DMS153 treated with DMSO at 0.1 percent for 48 hours (cell line): ENCODE measurements around the gene KCND1.

ENCODE experiments used
- DNase-seq: peaks from one replicate; lab custom pipeline; 2025; ENCODE audit not compliant: unreplicated experiment; lab: John Stamatoyannopoulos, UW

KCND1 gene

DNA sequence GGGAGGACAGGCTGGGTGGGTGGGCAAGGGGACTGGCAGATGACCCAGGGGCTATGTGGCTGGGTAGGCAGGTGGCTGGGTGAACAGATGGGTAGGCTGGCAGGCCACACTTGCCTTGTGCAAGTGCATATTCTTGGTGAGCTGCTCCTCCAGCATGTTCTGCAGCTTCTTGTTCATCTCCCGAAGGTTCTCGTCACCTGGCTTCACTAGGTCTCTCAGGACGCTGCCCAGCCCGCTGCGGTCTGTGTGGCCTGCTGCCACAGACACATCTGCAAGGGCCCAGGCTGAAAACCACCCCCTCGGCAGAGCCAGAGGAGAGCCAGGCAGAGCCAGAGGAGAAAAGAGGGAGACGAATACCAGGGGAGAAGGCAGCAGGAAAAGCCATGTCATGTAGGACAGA is 3.4 kb upstream of the KCND1 start:
- DNase-seq, result no peak

DNA sequence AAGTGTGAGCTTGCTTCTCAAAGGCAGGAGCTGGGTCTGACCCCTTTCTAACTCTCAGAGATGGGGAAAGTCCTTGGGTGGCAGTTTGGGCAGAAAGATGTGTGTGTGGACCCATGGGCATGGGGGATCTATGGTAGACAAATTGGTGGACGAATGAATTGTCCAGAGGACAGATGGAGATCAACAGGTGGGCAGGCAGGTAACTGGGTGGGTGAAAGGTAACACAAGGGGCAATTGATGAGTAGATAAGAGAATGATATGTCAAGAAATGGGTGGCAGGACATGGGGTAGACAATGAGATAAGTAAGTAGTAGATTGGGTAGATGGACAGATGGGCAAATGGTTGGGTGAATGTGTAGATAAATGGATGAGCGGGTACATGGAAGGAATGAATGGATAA is 2.9 kb upstream of the KCND1 start:
- no peak for DNase-seq

DNA sequence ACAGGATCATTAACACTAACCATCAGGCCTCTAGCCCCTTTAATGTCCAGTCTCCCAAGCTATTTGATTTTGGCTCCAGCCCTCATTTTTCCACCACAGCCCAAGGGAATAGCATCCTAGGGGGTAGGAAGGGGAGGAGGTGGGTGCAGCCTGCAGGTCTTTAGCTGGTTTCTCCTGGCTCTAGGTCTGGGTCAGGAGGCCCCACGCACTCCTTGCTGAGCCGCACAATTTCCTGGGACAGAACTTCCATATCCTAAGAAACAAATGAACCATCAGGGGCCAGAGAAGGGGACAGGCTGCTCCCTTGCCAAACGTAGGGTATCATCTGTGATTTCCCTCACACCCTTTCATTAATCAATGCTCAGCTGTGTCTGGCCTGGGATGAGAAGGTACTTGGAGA is 2.4 kb upstream of the KCND1 start:
- DNase-seq, result no peak

DNA sequence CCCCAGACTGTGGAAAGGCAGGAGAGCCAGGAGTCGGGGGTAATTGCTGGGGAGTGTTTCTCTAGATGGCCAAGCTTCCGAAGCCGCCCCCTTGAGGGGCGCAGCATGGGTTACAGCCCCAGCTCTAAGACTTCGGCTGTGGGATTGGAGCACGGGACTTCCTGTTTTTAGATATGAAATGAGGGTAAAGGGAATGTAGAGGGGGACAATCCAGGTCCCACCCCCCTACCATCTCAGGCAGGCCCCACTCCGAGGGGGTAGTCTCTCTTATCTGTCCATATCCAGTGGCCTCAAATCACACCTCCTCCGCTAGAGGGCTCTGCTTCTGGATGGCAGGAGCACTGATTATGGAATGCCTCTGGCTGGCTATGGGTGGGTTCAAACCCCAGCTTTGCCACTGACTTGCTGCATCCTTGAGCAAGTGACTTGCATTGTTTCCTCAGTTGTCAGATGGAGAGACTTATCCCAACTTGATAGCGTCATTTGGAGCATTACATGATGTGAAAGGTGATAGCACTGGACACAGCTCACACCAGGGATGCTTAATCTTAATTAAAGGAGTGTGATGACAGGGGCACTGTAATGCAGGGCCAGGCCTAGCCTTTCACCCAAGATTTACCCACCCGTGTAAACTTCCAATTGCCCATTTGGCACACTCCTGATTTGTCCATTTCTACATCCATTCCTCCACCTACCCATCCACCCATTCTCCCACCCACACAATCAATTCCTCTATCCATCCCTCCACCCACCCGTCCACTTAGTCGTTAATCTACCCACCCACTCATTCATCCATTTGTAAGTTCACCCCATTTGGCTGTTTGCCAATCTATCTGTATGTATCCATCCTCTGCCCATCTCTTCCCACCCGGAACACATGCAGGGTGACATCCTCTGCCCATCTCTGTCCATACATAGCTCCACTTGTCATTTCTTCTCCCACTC is 848 bp upstream of the KCND1 start:
- no peak for DNase-seq

DNA sequence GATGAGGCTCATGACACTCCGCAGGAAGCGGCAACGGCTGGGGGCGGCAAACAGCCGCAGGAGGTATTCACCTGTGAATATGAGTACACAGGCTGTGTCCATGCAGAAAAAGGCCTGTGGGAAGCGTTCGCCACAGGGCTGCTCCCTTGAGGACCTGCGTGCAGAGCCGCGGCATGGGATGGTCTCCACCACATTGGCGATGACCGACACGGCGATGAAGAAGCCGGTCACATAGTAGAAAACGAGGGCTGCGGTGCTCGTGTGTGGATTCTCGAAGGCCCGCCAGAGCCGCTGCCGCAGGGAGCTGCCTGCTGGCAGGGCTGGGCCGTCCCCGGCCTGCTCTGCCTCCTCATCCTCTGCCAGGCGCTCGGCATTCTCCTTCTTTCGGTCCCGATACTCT is 2.2 kb downstream of the KCND1 start:
- no peak for DNase-seq

DNA sequence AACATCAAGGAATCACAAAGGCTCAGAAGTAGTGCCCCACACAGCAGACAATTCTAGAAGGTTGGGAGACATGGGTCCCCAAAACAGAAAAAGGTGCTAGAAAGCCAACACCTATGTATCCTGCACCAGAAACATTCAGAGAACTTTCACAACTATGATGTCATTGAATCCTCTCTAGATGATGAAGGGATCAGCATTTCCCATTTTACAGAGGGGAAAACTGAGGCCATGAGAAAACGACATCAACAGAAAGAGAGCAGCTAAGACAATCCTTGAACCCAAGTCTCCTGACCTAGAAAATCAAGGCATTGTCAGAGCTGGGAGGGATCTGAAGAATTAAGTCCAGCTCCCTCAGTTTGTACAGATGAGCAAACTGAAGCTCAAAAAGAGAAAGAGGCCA is 3.3 kb downstream of the KCND1 start:
- no peak for DNase-seq

DNA sequence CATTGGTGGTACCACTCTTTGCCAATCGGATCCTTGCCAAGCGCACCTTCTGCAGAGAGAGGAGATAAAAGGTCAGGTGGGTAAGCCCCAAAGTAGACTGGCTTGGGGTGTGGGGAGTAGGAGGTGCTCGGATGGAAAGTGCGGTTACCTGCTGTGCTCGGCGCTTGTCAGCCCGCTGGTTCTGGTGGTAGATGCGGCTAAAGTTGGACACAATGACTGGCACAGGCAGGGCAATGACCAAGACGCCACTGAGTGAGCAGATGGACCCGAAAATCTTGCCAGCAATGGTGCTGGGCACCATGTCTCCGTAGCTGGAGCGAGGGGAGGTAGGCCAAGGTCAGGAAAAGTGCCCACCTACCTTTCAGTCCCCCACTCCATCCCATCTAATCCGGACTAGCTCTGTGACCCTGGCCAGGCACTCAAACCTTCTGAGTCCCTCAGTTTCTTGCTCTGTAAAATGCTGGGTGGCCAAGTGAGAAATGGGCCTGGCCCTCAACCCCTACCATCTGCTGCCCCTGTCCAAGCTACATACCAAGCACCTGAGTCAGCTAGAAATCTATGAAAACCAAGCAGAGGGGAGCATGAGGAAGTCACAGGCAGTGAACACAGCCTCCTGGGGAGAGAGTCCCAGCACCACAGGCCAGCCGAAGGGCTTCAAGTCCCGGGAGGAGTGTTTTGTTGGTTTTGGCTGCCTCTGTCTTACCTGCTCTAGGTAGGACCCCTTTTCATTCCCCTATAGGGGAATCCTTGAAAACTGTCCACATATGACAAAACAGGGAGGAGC is 4.7 kb downstream of the KCND1 start:
- DNase-seq, result no peak

DNA sequence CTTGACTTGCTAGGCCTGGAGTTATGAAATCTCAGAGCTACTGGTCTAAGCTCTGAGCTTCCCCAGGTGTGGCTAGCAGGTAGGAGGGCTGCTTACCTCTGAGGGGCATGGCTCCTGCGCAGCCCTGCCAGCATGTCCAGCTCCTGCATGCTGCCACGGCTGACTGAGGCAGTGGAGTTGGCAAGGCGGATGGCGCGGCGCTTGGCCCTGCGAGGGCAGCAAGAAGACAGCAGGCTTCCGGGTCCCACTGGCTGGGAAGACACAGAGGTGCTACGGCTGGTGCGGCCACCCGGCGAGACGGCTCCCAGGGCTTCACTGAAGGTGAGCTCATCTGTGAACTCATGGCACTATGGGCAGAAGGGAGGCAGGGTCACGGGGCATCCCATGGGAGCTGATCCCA is 5.7 kb downstream of the KCND1 start:
- DNase-seq, result no peak

DNA sequence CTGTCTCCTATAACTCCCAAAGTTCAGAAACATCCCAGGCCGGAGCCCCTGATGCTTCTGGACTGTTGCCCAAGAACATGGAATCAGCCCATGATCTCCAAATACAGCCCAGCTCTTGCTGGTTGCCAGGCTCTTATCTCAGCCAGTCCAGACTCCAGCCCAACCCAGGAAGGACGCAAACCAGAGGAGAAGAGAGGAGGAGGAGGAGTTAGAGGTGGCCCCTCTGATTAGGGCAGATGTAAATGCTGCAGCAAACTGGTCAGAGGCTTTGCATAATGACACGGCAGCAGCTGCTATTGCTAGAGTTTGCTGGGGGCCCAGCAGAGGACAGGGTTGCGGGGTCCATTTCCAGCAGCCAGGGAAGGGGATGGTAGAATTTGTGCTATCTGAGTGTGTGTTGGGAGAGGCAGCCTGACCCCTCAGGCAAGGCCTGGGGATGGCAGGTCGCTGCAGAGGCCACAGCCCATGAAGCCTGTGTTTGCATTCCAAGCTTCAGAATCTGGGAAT is 10.0 kb downstream of the KCND1 start:
- no peak for DNase-seq

DNA sequence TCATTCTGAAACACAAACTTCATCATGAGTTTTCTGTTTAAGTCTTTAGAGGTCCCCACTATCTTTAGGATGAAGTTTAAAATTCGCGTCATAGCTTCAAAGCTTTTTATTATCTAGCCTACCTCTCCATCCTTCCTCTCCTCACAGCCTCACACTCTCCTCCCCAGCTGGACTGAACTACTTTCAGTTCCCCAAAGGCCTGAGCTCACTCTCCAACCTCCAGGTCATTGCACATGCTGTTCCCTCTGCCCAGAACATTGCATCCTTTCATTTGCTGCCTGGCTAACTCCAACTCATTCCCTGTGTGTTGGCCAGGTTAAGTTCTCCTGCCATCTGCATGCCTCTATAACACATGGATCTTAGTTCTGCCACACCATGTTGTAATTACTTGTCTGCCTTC is 11.4 kb downstream of the KCND1 start:
- no peak for DNase-seq

DNA sequence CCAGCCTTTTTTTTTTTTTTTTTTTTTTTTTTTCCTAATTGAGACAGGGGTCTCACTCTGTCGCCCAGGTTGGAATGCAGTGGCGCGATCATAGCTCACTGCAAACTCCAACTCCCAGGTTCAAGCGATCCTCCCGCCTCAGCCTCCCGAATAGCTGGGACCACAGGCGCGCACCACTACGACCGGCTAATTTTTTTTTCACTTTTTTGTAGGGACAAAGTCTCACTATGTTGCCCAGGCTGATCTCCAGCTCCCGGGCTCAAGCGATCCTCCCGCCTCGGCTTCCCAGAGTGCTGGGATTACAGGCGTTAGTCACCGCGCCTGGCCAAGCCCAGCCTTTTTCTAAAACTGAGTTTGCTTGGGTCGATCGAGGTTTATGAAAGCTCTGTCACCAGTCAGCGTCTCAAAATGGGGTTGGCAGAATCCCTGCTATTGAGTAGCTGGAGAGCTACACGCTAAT is 13.0 kb downstream of the KCND1 start:
- no peak for DNase-seq

DNA sequence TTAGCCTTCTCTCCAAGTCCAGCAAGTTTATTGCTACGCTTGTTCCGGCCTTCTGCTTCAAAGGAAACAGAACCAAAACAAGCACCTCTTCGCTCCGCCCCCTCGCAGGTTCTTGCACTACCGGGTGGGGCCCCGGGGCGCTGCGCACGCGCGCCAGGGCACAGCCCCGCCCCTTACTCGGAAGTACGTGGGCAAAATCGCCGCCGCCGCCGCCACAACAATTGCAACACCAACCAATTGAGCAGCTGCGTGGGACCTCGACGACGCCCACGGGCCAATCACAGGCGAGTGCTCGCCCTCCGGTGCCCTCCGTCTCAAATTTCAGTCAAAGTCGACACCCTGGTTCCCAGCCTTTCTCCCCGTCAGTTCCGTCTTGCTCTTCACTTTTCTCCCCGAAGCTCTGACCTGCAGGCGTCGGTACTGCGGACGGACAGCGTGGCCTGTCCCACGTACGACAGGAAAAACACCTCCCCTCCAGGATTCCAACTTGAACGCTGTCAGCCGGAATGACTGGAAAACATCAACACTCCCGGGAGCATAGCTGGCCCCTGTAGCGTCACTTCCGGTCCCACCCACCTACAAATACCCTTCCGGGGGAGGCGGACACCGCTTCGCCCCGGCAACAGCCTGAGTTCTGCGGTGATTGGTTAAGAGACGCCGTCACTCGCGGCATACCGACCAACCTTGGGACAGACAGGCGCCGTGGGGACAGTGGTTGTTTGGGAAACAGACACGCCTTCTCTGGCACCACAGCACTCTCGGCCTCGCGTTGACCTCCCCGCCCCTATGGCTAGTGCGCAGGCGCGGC is 13.6 kb downstream of the KCND1 start:
- DNase-seq, result peak; percentile 77

DNA sequence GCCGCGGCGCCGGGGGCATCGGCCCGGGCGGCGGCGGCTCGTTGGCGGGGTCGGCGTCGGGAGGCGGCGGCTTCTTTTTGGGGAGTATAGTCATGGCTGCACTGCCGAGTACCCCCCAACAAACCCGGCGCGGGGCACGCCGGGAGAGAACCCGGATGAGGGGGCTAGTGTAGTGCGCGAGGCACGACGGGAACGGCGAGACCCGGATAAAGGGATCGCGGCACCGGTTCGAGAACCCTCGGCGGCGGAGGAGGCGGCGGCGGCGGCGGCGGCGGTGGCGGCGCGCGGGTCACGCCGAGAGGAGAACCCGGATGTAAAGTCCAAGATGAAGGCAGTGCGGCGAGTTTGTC is 14.2 kb downstream of the KCND1 start, which contains the start of gene OTUD5:
TSS of gene OTUD5 (minus strand) at position 131 of the 350 bp plus-strand sequence. CDS start at position 94, 37 bp downstream.
- DNase-seq, result no peak

DNA sequence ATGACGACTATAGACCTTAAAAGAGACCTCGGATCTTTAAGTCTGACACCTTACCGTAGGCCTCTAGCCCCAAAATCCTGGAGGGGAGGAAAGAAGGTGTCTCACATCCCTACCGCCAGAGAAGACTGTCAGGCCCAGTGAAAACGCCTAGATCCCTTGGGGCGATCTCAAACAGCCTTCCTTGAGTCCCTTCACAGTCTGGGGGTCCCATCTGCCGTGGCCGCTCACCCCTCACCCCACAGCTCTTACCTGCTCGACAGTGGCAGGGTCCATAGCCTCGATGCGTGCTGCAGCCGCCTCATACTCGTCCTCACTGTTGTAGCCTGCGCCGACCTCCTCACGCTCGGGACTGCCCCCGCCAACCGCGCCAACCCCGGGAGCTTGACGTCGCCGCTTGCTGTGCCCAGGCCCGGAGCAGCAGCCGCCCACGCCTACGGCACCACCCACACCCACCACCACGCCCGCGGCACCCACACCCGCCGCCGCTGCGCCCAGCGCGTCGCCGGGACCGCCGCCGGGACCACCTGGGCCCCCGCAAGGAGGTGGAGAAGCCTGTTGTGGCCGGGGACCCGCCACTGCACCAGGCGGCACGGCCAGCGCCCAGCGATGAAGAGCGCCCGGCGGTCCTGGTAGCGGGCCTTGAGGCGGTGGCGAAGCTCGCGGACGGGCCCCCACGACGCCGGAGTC is 14.8 kb downstream of the KCND1 start:
- DNase-seq, result no peak

DNA sequence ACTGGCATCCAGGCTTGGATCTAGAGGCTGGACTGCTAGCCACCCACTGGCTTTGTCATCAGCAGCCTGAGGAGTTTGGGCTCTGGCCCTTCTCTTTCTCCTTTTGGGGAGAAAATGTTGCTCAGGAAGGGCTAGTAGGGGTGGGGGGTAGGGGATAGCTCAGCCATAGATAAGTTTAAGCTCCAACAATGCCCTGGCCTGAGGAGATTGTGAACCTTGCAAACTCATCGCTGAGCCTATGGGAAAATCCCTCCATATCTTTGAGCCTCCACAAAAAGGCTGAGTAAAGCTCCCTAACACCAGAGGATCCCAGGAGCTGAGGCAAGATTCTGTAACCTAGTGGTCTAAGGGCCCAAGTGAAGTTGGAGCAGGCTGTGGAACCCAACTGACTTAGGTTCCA is 23.1 kb downstream of the KCND1 start:
- DNase-seq, result no peak

DNA sequence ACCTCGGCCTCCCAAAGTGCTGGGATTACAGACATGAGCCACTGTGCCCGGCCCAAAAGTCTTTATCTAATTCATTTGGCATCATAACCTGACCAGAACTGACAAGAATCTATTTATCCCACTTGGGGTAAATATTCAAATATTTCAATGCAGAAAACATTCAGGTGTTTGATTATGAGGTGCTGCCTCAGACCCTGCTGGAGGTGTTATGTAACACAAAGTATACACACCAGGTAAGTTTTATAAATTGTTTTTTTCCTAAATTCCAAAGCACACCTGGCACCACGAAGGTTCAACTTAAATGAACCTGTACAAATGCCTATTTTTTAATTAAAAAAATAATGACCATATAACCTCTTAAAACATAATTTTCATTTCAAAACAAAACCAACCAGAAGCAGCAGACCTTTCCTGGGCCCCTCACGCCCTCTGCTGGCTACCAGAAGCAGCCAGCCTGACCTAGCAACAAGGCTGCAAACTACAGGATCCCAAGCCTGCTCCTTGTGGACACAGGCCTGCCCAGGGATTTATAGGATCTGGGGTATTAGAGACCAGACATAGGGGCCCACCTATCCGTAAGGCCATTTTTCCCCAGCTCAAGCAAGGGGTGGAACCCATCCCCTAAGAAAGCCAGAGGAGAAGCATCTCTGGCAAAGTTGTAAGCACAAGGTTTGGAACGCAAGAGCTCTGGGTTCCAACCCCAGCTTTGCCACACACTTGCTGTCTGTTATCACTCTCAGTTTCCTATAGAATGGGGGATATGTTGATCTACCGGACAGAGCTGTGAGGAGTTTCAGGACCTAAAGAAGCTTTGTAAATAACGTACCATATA is 25.9 kb downstream of the KCND1 start:
- no peak for DNase-seq

DNA sequence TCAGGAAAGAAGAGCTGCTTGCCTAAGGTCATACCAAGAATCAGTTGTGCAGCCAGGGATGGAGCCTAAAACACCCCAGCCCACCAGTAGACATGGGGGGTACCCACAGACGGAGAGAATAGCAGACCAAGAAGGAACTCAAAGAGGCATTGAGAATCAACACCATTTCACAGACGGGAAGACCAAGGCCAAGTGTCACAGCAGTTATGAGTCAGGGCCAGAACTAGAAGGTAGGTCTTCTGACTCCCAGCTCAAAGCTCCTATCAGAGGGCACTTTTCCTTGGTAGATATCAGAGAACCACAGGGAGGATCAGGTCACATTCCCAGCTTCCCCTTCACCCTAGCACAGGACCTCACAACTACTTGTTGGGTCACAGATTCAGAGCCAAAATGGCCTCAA is 28.7 kb downstream of the KCND1 start:
- DNase-seq, result no peak

DNA sequence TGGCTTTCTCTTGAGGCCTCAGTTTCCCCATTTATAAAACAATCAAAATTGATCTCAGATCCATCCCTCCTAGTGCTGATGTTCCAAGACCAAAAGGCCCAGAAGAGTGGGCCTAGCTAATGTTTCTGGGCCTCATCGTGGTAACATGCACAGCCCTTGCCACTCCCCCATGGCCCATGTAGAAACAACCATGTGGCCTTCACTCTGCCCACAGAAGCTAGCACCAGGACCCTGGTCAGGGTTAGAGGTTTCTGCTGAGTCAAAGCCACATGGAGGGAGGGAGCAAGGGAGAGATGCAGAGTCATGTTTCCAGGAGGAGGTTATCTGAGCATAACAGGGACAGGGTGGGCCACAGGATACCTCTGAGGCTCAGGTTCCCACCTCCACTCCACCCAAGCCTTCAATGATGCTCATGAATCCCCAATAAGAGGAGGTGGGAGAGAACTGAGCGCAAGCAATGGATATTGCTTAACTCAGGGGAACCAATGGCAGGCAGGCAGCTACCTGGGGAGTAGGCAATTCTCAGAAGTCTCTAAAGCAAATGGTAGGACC is 31.2 kb downstream of the KCND1 start:
- no peak for DNase-seq

DNA sequence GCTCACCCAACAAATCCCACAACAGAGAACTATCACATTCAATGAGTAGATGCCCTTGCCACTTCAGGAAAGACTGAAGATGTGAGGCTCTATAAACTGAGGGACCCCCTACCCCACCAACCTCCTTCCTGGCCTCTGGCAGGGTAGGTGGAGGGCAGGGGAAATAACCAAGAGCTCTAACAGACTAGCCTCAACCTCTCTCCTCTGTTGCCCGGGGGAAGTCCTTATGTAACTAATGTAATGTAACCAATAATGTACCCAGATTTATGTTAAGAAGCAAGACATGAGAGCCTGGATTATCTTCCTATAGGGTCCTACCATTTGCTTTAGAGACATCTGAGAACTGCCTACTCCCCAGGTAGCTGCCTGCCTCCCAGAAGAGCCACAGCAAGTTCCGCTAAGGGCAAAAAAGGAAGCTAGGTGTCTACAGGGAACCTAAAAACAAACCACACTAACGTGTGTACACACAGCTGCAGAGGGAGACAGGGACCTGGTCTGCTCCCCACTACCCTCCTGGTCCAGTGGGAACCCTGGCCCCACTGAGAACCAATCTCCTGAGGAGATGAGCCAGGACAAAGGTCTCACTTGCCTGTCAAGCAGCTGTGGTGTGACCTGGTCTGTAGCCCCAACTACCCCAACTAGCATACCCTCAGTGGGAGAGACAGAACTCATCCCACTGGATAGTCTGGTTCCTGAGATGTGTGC is 32.0 kb downstream of the KCND1 start:
- DNase-seq, result no peak
